Measurements from ENCODE around the gene CYP24A1. TPM values are rescaled to one million over a fixed set of nuclear protein-coding genes. Genes with fewer than 3 reads are reported as not detected.

The CYP24A1 gene
- total and polyA plus RNA-seq, 2 donors (not counting 1 experiment from before 2014, with no cell fraction given) = not detected

DNA sequence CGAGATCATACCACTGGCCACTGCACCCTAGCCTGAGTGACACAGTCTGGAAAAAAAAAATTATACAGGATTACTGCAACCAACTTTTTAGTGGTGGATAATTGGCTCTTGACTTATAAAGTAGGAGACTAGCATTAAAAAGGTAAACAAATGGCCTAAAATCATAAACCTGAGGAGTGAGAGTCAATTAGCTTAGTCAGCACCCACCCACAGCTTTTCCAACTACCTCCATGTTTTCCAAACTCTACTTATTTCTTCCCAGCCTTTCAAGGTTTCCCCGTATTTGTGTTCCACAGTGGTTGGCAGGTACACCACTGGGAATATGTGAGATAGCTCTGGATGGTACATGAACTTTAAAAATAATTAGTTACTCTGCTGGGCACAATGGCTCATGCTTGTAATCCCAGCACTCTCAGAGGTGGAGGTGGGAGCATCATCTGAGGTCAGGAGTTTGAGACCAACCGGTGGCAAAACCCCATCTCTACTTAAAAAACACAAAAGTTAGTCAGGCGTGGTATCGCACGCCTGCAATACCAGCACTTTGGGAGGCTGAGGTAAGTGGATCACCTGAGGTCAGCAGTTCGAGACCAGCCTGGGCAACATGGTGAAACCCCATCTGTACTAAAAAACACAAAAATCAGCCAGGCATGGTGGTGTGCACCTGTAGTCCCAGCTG lies 6.7 kb downstream of the CYP24A1 start:
- Histone ChIP-seq H2AFZ (ENCODE audit: insufficient read depth, low read depth, low read length, poor library complexity, severe bottlenecking) (no peak overlapping the region), H3K79me2 (ENCODE audit: control insufficient read depth, insufficient read depth, low read length) (no peaks in the 10 kb centered on the region), H3K9ac (ENCODE audit: low read length) (no peak overlapping the region), H4K20me1 (ENCODE audit: control insufficient read depth, insufficient read depth, low read length, poor library complexity, severe bottlenecking) (no peaks in the 10 kb centered on the region), H3K27me3 (replicated peaks in 1 of 4; ENCODE audit: control extremely low read depth in 1 of 4, control insufficient read depth in 3 of 4, insufficient read depth in 4 of 4, low read length in 3 of 4) (peaks cover 0 to 20% (median 13%) of the 10 kb centered on the region in 4 experiments), H3K36me3 (replicated peaks in 1 of 2; ENCODE audit: control extremely low read depth in 1 of 2, control insufficient read depth in 1 of 2, extremely low read depth in 1 of 2, insufficient read depth in 2 of 2, low read length in 1 of 2) (no peaks in the 10 kb centered on the region), H3K27ac (ENCODE audit: low read length in 2 of 2) (no peak overlapping the region), H3K4me2 (replicated peaks; ENCODE audit: low read depth, low read length, poor library complexity, severe bottlenecking) (no peak overlapping the region), H3K4me1 (ENCODE audit: control insufficient read depth in 2 of 2, insufficient read depth in 2 of 2, low read length in 2 of 2) (no peaks in the 10 kb centered on the region), H3K9me3 (ENCODE audit: control extremely low read depth in 1 of 3, control insufficient read depth in 2 of 3, insufficient read depth in 1 of 3, low read length in 2 of 3) (peaks cover 0 to 4% (median 0%) of the 10 kb centered on the region in 3 donors), H3K4me3 (ENCODE audit: control extremely low read depth in 1 of 5, extremely low read depth in 1 of 5, insufficient read depth in 1 of 5, low read depth in 2 of 5, low read length in 4 of 5) (no peak overlapping the region)
- ChIA-PET POLR2A (no interaction called here), CTCF (no interaction called here)
- TF ChIP-seq CTCF (IDR thresholded peaks at IDR 0.05) = no peak
- TF ChIP-seq EZH2 (IDR thresholded peaks at IDR 0.05; ENCODE audit: borderline replicate concordance, insufficient read depth, low read depth, low read length, poor library complexity, severe bottlenecking) = no peak
- no peak for ATAC-seq (ENCODE audit: low read depth)
- Mint-ChIP-seq H3K4me1 (no peaks in the 10 kb centered on the region), H3K4me3 (no peak overlapping the region), H3K9me3 (ENCODE audit: insufficient read depth) (no peaks in the 10 kb centered on the region), H3K27me3 (peaks cover 56% of the 10 kb centered on the region), H3K27ac (no peak overlapping the region)
- no peak for DNase-seq
- intact Hi-C loops (cut with micrococcal nuclease) = no loop called here
- WGBS (ENCODE audit: insufficient coverage) = 91% methylated on average over 5 of the region's 7 CpGs

DNA sequence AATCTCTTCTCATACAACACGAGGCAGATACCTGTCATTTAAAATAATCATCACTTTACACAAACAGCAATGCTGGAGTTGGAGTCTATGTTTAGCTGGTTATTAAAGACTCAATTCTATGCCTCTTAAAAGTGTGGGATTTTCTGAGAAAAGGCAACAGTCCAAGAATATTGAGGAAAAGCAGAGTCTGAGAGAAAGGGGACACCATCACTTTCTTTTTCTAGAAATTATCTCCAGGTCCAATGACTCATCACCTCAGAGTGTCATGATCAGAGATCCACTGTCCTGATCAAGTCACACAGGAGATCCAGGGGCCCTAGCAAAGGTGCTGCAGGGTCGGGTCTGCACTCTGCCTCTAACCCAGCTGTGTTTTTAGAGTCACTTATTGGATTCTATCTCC lies 8.0 kb downstream of the CYP24A1 start:
- WGBS (ENCODE audit: insufficient coverage) = no CpG with 5 or more reads among the region's 2 CpGs
- CTCF ChIA-PET = interaction anchor here (0.8 kb wide), 1 partner anchor 63 kb away, joined by 3 read pairs; no protein-coding TSS in a partner anchor
- Mint-ChIP-seq H3K4me1 (no peaks in the 10 kb centered on the region), H3K4me3 (no peak overlapping the region), H3K9me3 (ENCODE audit: insufficient read depth) (no peaks in the 10 kb centered on the region), H3K27me3 (peaks cover 50% of the 10 kb centered on the region), H3K27ac (no peak overlapping the region)
- no peak for ATAC-seq (ENCODE audit: low read depth)
- Histone ChIP-seq H3K27ac (ENCODE audit: low read length in 2 of 2) (no peak overlapping the region), H3K9ac (ENCODE audit: low read length) (no peak overlapping the region), H3K36me3 (replicated peaks in 1 of 2; ENCODE audit: control extremely low read depth in 1 of 2, control insufficient read depth in 1 of 2, extremely low read depth in 1 of 2, insufficient read depth in 2 of 2, low read length in 1 of 2) (no peaks in the 10 kb centered on the region), H2AFZ (ENCODE audit: insufficient read depth, low read depth, low read length, poor library complexity, severe bottlenecking) (no peak overlapping the region), H3K27me3 (replicated peaks in 1 of 4; ENCODE audit: control extremely low read depth in 1 of 4, control insufficient read depth in 3 of 4, insufficient read depth in 4 of 4, low read length in 3 of 4) (peaks cover 0 to 20% (median 5%) of the 10 kb centered on the region in 4 experiments), H3K4me3 (ENCODE audit: control extremely low read depth in 1 of 5, extremely low read depth in 1 of 5, insufficient read depth in 1 of 5, low read depth in 2 of 5, low read length in 4 of 5) (no peak overlapping the region), H3K4me1 (ENCODE audit: control insufficient read depth in 2 of 2, insufficient read depth in 2 of 2, low read length in 2 of 2) (no peaks in the 10 kb centered on the region), H3K9me3 (ENCODE audit: control extremely low read depth in 1 of 3, control insufficient read depth in 2 of 3, insufficient read depth in 1 of 3, low read length in 2 of 3) (peaks cover 0 to 4% (median 0%) of the 10 kb centered on the region in 3 donors), H3K4me2 (replicated peaks; ENCODE audit: low read depth, low read length, poor library complexity, severe bottlenecking) (no peak overlapping the region), H4K20me1 (ENCODE audit: control insufficient read depth, insufficient read depth, low read length, poor library complexity, severe bottlenecking) (no peaks in the 10 kb centered on the region), H3K79me2 (ENCODE audit: control insufficient read depth, insufficient read depth, low read length) (no peaks in the 10 kb centered on the region)
- intact Hi-C loops (cut with micrococcal nuclease) = no loop called here
- POLR2A ChIA-PET = no interaction called here
- no peak for DNase-seq
- TF ChIP-seq CTCF (IDR thresholded peaks at IDR 0.05) (no peak), EZH2 (IDR thresholded peaks at IDR 0.05; ENCODE audit: borderline replicate concordance, insufficient read depth, low read depth, low read length, poor library complexity, severe bottlenecking) (no peak)

Data from B cell (primary cell).